HG02981 (cell line): ENCODE measurements around the gene RBX1.
A peak's percentile ranks its signal among the peaks of the same experiment; 100 is the strongest.
"Not testable (repeated sequence)": the region's sequence is repeated elsewhere in the genome, so short reads cannot be mapped to it uniquely, and the experiment has no call there.

Experiments
- ATAC-seq: cut with Tn5 transposase; IDR thresholded peaks from one replicate; pipeline ENCODE4 v1.9.1; 2021; ENCODE audit warnings: mild to moderate bottlenecking, moderate library complexity; ENCODE audit not compliant: unreplicated experiment

RBX1 gene

GRCh38 chr22:40950962-40951794, at the start of gene RBX1:
RBX1 (plus strand) TSS chr22:40951378; CDS start chr22:40951399, 21 bp downstream.
- ATAC-seq: peak; percentile 81

GRCh38 chr22:40904101-40904500, 47.1 kb upstream of the RBX1 start:
- ATAC-seq: no peak

- no peak for ATAC-seq
Measured at GRCh38 chr22:40908895-40909294, 42.3 kb upstream of the RBX1 start.

- ATAC-seq: no peak
Measured at GRCh38 chr22:40911772-40912171, 39.4 kb upstream of the RBX1 start.

- ATAC-seq: not testable (repeated sequence)
Measured at GRCh38 chr22:40912987-40913386, 38.2 kb upstream of the RBX1 start.

- ATAC-seq: no peak
Measured at GRCh38 chr22:40919446-40919845, 31.7 kb upstream of the RBX1 start.

- no peak for ATAC-seq
Measured at GRCh38 chr22:40920526-40920925, 30.7 kb upstream of the RBX1 start.

GRCh38 chr22:40922484-40923303, 28.5 kb upstream of the RBX1 start:
- ATAC-seq: no peak

GRCh38 chr22:40928657-40929056, 22.5 kb upstream of the RBX1 start:
- no peak for ATAC-seq

- ATAC-seq: no peak
Measured at GRCh38 chr22:40932396-40932795, 18.8 kb upstream of the RBX1 start.

GRCh38 chr22:40939202-40939601, 12.0 kb upstream of the RBX1 start:
- ATAC-seq: no peak

- ATAC-seq: no peak
Measured at GRCh38 chr22:40951795-40952605, 822 bp downstream of the RBX1 start.

GRCh38 chr22:40953471-40953870, 2.3 kb downstream of the RBX1 start:
- no peak for ATAC-seq

- no peak for ATAC-seq
Measured at GRCh38 chr22:40954113-40954512, 2.9 kb downstream of the RBX1 start.

GRCh38 chr22:40955571-40955970, 4.4 kb downstream of the RBX1 start:
- ATAC-seq: no peak

- ATAC-seq: no peak
Measured at GRCh38 chr22:40957601-40958000, 6.4 kb downstream of the RBX1 start.

- ATAC-seq: no peak
Measured at GRCh38 chr22:40958299-40958698, 7.1 kb downstream of the RBX1 start.

GRCh38 chr22:40960145-40960544, 9.0 kb downstream of the RBX1 start:
- ATAC-seq: no peak

- ATAC-seq: no peak
Measured at GRCh38 chr22:40965936-40966725, 15.0 kb downstream of the RBX1 start.

- ATAC-seq: no peak
Measured at GRCh38 chr22:40966726-40967085, 15.5 kb downstream of the RBX1 start.
